ENCODE results near the gene TMEM109.
"Not testable (repeated sequence)": the region's sequence is repeated elsewhere in the genome, so short reads cannot be mapped to it uniquely, and the experiment has no call there.

TMEM109 gene

GRCh38 chr11:60906132-60906972 lies 7.6 kb upstream of the TMEM109 start, which contains the start of gene PRPF19 (continued):
- TF ChIP-seq ZNF398 (tag by site-specific recombination; IDR thresholded peaks at IDR 0.05) (peak; percentile 32; the same call in 1 of the 2 replicates), ZNF664 (tag by site-specific recombination; IDR thresholded peaks at IDR 0.05) (no peak)

- Histone ChIP-seq H3K27ac (ENCODE audit: extremely low read depth, low read depth, low read length) (no peak overlapping the region), H3K36me3 (ENCODE audit: control insufficient read depth in 2 of 2, insufficient read depth in 1 of 2, low read length in 2 of 2) (peaks cover 0 to 10% of the 10 kb centered on the region in 2 experiments; a peak in 1 of 3 replicates), H3K4me3 (ENCODE audit: low read depth, low read length) (no peak overlapping the region), H3K9me3 (ENCODE audit: control insufficient read depth, insufficient read depth, low read depth, low read length) (no peaks in the 10 kb centered on the region), H3K4me1 (ENCODE audit: control insufficient read depth, insufficient read depth, low read length) (no peaks in the 10 kb centered on the region; the same call in 1 of the 2 replicates)
- CTCF ChIA-PET = interaction anchor here (0.6 to 2.2 kb wide), 4 partner anchors 10 to 213 kb away, joined by 3 to 9 read pairs (median 4); no protein-coding TSS in a partner anchor
- POLR2A ChIA-PET = no interaction called here
- TF ChIP-seq ZNF530 (tag by site-specific recombination; IDR thresholded peaks at IDR 0.05; ENCODE audit: low read depth) (peak; percentile 93), ZNF146 (tag by site-specific recombination; IDR thresholded peaks at IDR 0.05) (no peak), ZNF223 (tag by site-specific recombination; IDR thresholded peaks at IDR 0.05) (no peak)
Observed at GRCh38 chr11:60908803-60909202, 5.2 kb upstream of the TMEM109 start.

- POLR2A ChIA-PET; H3K27ac ChIP-seq (ENCODE audit: extremely low read depth, low read depth, low read length); H3K36me3 ChIP-seq (ENCODE audit: control insufficient read depth in 2 of 2, insufficient read depth in 1 of 2, low read length in 2 of 2); H3K9me3 ChIP-seq (ENCODE audit: control insufficient read depth, insufficient read depth, low read depth, low read length); H3K4me1 ChIP-seq (ENCODE audit: control insufficient read depth, insufficient read depth, low read length); CTCF ChIA-PET; H3K4me3 ChIP-seq (ENCODE audit: low read depth, low read length): not testable (repeated sequence)
Observed at GRCh38 chr11:60909680-60910280, 4.2 kb upstream of the TMEM109 start.

- Histone ChIP-seq H3K4me1 (ENCODE audit: control insufficient read depth, insufficient read depth, low read length) (no peaks in the 10 kb centered on the region), H3K36me3 (ENCODE audit: control insufficient read depth in 2 of 2, insufficient read depth in 1 of 2, low read length in 2 of 2) (no peaks in the 10 kb centered on the region), H3K4me3 (ENCODE audit: low read depth, low read length) (no peak overlapping the region), H3K9me3 (ENCODE audit: control insufficient read depth, insufficient read depth, low read depth, low read length) (no peaks in the 10 kb centered on the region), H3K27ac (ENCODE audit: extremely low read depth, low read depth, low read length) (no peak overlapping the region)
- no peak for TF ChIP-seq ZNF16 (tag by site-specific recombination; IDR thresholded peaks at IDR 0.05; ENCODE audit: low read depth)
- no peak for TF ChIP-seq ZNF658 (tag by site-specific recombination; IDR thresholded peaks at IDR 0.05)
- no peak for TF ChIP-seq ZNF214 (tag by site-specific recombination; IDR thresholded peaks at IDR 0.05; ENCODE audit: borderline replicate concordance)
- TF ChIP-seq ZEB2 (tag by site-specific recombination; IDR thresholded peaks at IDR 0.05) = no peak
- no peak for TF ChIP-seq ZNF747 (tag by site-specific recombination; IDR thresholded peaks at IDR 0.05)
- TF ChIP-seq EGR2 (tag by site-specific recombination; IDR thresholded peaks at IDR 0.05; ENCODE audit: low read depth) = no peak
- no peak for TF ChIP-seq ZNF132 (tag by site-specific recombination; IDR thresholded peaks at IDR 0.05; ENCODE audit: borderline replicate concordance)
- no peak for TF ChIP-seq KLF8 (tag by site-specific recombination; IDR thresholded peaks at IDR 0.05)
- TF ChIP-seq RBAK (tag by site-specific recombination; IDR thresholded peaks at IDR 0.05) = no peak
- TF ChIP-seq ZNF623 (tag by site-specific recombination; IDR thresholded peaks at IDR 0.05) = no peak
- TF ChIP-seq HOXD13 (CRISPR knock-in tag; IDR thresholded peaks at IDR 0.05; ENCODE audit: borderline replicate concordance) = no peak
- no peak for TF ChIP-seq ZNF571 (tag by site-specific recombination; IDR thresholded peaks at IDR 0.05)
- no peak for TF ChIP-seq HOXC10 (CRISPR knock-in tag; IDR thresholded peaks at IDR 0.05)
- TF ChIP-seq ZNF670 (tag by site-specific recombination; IDR thresholded peaks at IDR 0.05; ENCODE audit: low read depth) = no peak
- TF ChIP-seq ZNF768 (tag by site-specific recombination; IDR thresholded peaks at IDR 0.05) = no peak
- no peak for TF ChIP-seq BCL11A (tag by site-specific recombination; IDR thresholded peaks at IDR 0.05; ENCODE audit: low read depth)
- TF ChIP-seq ZNF416 (tag by site-specific recombination; IDR thresholded peaks at IDR 0.05) = no peak
- TF ChIP-seq ZNF692 (tag by site-specific recombination; IDR thresholded peaks at IDR 0.05) = no peak
- no peak for TF ChIP-seq ZNF549 (tag by site-specific recombination; IDR thresholded peaks at IDR 0.05)
- TF ChIP-seq WT1 (tag by site-specific recombination; IDR thresholded peaks at IDR 0.05) = no peak
- ChIA-PET CTCF (no interaction called here), POLR2A (no interaction called here)
Observed at GRCh38 chr11:60910281-60910687, 3.7 kb upstream of the TMEM109 start.

Measured in HEK293 (cell line).